ENCODE measurements around the gene NEDD4L. TPM values are rescaled to one million over a fixed set of nuclear protein-coding genes. Genes with fewer than 3 reads are reported as not detected.

Gene NEDD4L
- total and polyA plus RNA-seq, 4 donors, result 10.2 to 20.3 (median 13.2) TPM

- WGBS, result 90% methylated on average over 2 of the region's 2 CpGs
- Histone ChIP-seq H3K27ac (ENCODE audit: low read depth in 1 of 2, low read length in 2 of 2) (no peak overlapping the region), H3K36me3 (ENCODE audit: control insufficient read depth in 4 of 4, insufficient read depth in 3 of 4, low read depth in 1 of 4, low read length in 3 of 4) (peaks cover 0 to 8% (median 3%) of the 10 kb centered on the region in 4 donors), H3K9ac (ENCODE audit: low read depth in 1 of 2, low read length in 2 of 2) (no peak overlapping the region), H3K4me1 (ENCODE audit: control insufficient read depth in 4 of 4, insufficient read depth in 4 of 4, low read length in 3 of 4) (no peaks in the 10 kb centered on the region), H3K4me3 (ENCODE audit: low read depth in 1 of 3, low read length in 3 of 3) (no peak overlapping the region), H3K27me3 (ENCODE audit: control insufficient read depth in 4 of 4, insufficient read depth in 4 of 4, low read length in 3 of 4) (no peaks in the 10 kb centered on the region), H3K9me3 (ENCODE audit: control insufficient read depth in 4 of 4, low read length in 3 of 4) (no peaks in the 10 kb centered on the region)
- no peak for DNase-seq (ENCODE audit: low spot score)
- TF ChIP-seq HNF4A (conservative IDR thresholded peaks at IDR 0.05), result peak in 1 of 2 donors; percentile 18
- TF ChIP-seq CTCF (IDR thresholded peaks at IDR 0.05; ENCODE audit: low read depth, low read length, missing input control), result no peak
These were observed 349.3 kb downstream of the NEDD4L start for GRCh38 chr18:58393295-58393694.

- Histone ChIP-seq H3K27ac (ENCODE audit: low read depth in 1 of 2, low read length in 2 of 2) (no peak overlapping the region), H3K27me3 (ENCODE audit: control insufficient read depth in 4 of 4, insufficient read depth in 4 of 4, low read length in 3 of 4) (no peaks in the 10 kb centered on the region), H3K9me3 (ENCODE audit: control insufficient read depth in 4 of 4, low read length in 3 of 4) (no peaks in the 10 kb centered on the region), H3K36me3 (ENCODE audit: control insufficient read depth in 4 of 4, insufficient read depth in 3 of 4, low read depth in 1 of 4, low read length in 3 of 4) (peaks cover 0 to 5% (median 3%) of the 10 kb centered on the region in 4 donors), H3K4me3 (ENCODE audit: low read depth in 1 of 3, low read length in 3 of 3) (no peak overlapping the region), H3K4me1 (ENCODE audit: control insufficient read depth in 4 of 4, insufficient read depth in 4 of 4, low read length in 3 of 4) (peaks cover 0 to 6% (median 6%) of the 10 kb centered on the region in 4 donors), H3K9ac (ENCODE audit: low read depth in 1 of 2, low read length in 2 of 2) (no peak overlapping the region)
- TF ChIP-seq CTCF (IDR thresholded peaks at IDR 0.05; ENCODE audit: low read depth, low read length, missing input control) (no peak), SP1 (IDR thresholded peaks at IDR 0.05) (no peak), EGR1 (IDR thresholded peaks at IDR 0.05; ENCODE audit: low read depth in 2 of 2) (no peak), HNF4A (conservative IDR thresholded peaks at IDR 0.05) (no peak), ATF3 (IDR thresholded peaks at IDR 0.05) (no peak)
- WGBS, result 95% methylated on average over 7 of the region's 7 CpGs
- DNase-seq (ENCODE audit: low spot score), result no peak
These were observed 350.0 kb downstream of the NEDD4L start for GRCh38 chr18:58394046-58394445.

- TF ChIP-seq NR2F2 (IDR thresholded peaks at IDR 0.05) (no peak), HNF4A (conservative IDR thresholded peaks at IDR 0.05) (peak in 1 of 2 donors; percentile 4)
- no peak for DNase-seq (ENCODE audit: low spot score)
- Histone ChIP-seq H3K27ac (ENCODE audit: low read depth in 1 of 2, low read length in 2 of 2) (no peak overlapping the region), H3K36me3 (ENCODE audit: control insufficient read depth in 4 of 4, insufficient read depth in 3 of 4, low read depth in 1 of 4, low read length in 3 of 4) (peaks cover 0 to 3% (median 3%) of the 10 kb centered on the region in 4 donors), H3K4me3 (ENCODE audit: low read depth in 1 of 3, low read length in 3 of 3) (no peak overlapping the region), H3K4me1 (ENCODE audit: control insufficient read depth in 4 of 4, insufficient read depth in 4 of 4, low read length in 3 of 4) (peaks cover 0 to 14% (median 13%) of the 10 kb centered on the region in 4 donors), H3K9ac (ENCODE audit: low read depth in 1 of 2, low read length in 2 of 2) (no peak overlapping the region), H3K27me3 (ENCODE audit: control insufficient read depth in 4 of 4, insufficient read depth in 4 of 4, low read length in 3 of 4) (no peaks in the 10 kb centered on the region), H3K9me3 (ENCODE audit: control insufficient read depth in 4 of 4, low read length in 3 of 4) (no peaks in the 10 kb centered on the region)
- 84% methylated on average over 12 of the region's 12 CpGs for WGBS
These were observed 350.8 kb downstream of the NEDD4L start for GRCh38 chr18:58394602-58395425.

All from liver (tissue), 9 donors.